ENCODE measurements around the gene OGFOD3.
A peak's percentile ranks its signal among the peaks of the same experiment; 100 is the strongest.
"Not testable (repeated sequence)": the region's sequence is repeated elsewhere in the genome, so short reads cannot be mapped to it uniquely, and the experiment has no call there.

The OGFOD3 gene

DNA sequence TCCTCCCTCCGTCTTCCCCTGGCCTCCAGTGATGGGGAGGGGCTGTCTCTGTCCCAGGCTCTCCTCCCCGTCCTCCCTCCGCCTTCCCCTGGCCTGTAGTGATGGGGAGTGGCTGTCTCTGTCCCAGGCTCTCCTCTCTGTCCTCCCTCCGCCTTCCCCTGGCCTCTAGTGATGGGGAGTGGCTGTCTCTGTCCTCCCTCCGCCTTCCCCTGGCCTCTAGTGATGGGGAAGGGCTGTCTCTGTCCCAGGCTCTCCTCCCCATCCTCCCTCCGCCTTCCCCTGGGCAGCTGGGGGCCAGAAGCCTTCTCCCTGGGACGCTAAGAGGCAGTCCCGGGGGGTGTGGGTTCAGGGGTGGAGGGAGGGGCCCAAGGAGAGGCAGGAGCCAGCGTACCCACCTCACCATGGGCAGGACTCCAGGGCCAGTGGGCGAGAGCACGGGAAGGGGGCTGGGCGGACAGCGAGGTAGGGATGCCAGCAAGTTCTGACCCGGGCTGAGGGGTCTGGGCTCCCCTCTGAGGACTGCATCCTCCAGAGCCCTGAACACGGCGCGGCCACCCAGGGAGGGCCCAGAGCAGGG is 32.0 kb downstream of the OGFOD3 start:
- no peak for DNase-seq

DNA sequence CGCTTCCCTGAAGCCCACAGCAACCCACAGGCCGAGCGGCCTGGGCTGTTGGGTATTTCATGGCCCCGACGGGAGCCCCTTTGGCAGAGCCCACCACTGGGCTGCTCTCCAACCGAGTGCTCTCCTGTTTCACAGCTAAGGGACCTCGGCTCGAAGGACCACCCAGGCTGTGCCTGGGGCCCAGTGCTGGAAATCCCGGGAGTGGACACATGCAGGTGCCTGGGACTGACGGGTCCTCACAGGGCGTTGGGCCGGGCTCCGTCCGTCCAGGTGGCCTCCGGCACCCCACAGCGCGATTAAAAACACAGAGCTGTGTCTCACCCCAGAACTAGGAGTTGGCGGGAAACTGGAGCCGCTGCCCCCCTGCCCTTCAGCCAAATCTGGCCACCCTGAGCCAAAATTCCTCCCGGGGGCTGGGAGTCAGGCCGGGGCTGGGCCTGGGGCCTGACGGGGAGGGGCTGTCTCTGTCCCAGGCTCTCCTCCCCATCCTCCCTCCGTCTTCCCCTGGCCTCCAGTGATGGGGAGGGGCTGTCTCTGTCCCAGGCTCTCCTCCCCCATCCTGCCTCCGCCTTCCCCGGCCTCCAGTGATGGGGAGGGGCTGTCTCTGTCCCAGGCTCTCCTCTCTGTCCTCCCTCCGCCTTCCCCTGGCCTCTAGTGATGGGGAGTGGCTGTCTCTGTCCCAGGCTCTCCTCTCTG is 32.7 kb downstream of the OGFOD3 start:
- DNase-seq: no peak

GRCh38 chr17:82384730-82385481 is 33.5 kb downstream of the OGFOD3 start:
- DNase-seq: peak; percentile 51

GRCh38 chr17:82384051-82384729 is 34.2 kb downstream of the OGFOD3 start:
- no peak for DNase-seq

DNA sequence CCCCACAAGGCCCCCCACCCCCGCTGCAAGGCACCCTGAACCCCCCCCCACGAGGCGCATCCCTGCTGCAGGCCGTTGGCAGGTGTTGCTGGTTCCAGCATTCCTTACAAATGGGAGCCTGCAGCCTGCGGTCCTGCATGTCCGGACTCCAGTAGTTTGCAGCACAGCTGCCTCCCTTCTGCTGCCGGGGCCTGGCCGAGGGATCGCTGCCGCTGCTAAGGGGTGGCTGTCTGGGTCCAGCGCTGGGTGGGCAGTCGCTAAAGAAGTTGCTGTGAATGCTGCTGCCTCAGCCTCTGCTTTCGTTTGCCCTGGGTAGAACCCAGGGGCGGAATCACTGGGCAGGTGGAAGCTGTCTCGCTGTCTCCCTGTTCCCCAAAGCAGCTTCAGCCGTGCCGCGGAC is 35.0 kb downstream of the OGFOD3 start:
- DNase-seq: no peak

DNA sequence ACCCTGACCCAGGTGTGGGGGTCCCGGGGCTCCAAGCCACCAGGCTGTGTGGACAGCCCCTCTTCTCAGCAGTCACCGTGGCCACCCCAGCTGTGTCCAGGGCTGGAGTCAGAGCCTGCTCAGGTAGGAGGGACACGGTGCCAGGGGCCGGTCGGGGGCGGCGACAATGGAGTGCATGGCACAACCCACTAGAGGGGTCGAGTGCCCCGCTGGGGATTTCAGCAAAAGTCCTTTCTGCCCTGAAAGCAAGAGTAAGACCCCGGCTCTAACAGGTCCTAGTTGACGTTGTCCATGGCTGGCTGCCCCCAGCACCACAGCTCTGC is 35.5 kb downstream of the OGFOD3 start:
- DNase-seq: no peak

DNA sequence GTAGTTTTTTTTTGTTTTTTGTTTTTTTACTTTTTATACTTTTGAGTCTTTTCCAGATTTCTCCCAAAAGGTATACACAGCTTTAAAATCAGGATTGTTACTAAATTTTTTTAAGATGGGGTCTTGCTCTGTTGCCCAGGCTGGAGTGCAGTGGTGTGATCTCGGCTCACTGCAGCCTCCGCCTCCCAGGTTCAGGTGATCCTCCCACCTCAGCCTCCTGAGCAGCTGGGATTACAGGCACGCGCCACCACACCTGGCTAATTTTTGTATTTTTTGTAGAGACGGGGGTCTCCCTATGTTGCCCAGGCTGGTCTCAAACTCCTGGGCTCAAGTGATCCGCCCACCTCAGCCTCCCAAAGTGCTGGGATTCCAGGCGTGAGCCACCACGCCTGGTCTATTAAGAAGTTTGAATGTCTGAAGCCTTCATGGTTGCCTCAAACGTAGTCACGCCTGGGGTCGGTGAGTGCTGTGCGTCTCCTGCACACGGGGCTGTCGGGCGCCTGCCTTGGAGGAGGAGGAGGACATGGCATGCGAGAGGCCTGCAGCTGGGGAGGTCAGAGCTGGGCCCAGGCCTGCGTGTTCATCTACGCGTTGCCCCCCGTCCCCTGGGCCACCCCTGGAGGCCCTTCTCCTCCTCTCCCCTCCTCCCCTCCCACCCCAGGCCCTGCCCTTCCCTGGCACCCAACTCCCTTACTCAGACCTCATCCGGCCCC is 36.0 kb downstream of the OGFOD3 start:
- DNase-seq: not testable (repeated sequence)

DNA sequence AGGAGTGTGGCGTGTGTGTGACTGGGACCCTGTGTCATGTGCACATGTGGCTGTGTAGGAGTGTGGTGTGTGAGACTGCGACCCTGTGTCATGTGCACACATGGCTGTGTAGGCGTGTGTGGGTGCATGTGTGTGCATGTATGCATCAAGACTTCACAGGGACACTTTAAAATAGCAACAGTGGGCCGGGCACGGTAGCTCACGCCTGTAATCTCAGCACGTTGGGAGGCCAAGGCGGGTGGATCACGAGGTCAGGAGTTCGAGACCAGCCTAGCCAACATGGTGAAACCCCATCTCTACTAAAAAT is 36.7 kb downstream of the OGFOD3 start:
- not testable (repeated sequence) for DNase-seq

DNA sequence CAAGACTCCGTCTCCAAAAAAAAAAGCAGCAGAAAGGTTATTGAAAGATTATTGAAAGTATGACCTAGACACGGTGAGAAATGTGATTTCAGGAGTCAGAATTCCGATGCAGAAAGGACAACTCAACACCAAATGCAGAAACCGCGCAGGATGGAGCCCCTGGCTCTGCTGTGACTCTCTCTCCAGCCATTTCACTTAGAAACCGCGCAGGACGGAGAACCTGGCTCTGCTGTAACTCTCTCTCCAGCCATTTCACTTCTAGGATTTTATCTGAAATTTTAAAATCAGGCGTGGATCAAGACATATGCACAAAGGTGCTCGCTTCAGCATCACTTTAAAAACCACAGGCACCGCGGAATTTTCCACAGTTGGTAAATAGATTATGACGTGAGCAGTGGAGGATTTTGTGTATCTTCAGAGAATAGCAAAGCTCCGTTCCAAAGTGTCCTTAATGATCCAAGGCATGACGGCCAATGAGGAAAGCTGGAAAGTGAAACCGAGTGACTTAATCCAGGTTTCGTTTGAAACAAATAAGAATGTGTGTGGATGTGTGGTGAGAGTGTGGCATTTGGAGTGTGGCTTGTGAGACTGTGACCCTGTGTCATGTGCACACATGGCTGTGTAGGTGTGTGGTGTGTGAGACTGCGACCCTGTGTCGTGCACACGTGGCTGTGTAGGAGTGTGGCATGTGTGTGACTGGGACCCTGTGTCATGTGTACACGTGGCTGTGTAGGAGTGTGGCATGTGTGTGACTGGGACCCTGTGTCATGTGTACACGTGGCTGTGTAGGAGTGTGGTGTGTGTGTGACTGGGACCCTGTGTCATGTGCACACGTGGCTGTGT is 37.3 kb downstream of the OGFOD3 start:
- no peak for DNase-seq

DNA sequence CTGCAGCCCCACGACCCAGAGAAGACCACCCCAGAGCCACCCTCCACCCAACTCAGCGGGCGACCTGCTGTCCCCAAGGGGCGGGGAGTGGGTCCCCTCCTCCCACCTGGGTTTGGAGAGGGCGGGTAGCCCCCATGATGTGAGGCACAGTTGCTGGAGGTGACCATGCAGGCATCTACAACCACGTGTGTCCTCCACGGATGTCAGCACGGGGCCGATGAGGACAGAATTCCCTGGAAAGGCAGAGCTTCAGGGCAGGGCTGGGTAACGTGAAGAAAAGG is 39.7 kb downstream of the OGFOD3 start:
- DNase-seq: no peak

- DNase-seq: no peak
Measured at GRCh38 chr17:82377924-82378740, 40.3 kb downstream of the OGFOD3 start.

- not testable (repeated sequence) for DNase-seq
Measured at GRCh38 chr17:82377294-82377693, 41.1 kb downstream of the OGFOD3 start.

DNA sequence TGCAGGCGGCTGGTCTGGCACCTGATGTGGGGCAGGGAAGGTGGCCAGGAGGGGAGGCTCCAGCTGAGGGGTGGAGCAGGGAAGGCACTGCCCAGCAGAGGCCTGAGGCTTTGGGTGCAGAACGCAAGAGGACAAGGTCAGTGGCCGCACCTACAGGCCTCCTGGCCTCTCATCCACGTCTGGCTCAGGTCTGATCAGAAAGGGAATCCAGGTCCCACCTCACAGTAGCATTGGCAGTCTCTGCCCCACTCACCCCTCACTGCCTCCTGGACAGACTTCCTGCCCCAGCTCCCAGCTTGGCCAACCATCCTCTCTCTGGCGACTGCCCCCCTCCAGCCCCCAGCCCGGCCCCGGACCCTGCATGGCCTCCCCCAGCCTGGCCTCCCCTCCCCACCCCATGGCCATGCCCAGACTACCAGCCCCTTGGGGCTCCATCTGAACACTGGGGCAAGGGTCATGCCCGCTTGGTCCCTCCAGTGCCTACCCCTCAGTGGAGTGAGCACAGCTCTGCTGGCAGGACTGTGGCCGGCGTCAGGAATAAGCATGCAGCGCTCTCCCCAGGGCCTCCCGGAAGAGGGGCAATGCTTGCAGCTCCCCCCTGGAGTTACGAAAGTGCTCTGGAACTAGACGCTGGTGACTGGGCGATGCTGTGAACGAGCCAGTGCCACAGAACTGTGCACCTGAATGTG is 42.2 kb downstream of the OGFOD3 start:
- no peak for DNase-seq

DNA sequence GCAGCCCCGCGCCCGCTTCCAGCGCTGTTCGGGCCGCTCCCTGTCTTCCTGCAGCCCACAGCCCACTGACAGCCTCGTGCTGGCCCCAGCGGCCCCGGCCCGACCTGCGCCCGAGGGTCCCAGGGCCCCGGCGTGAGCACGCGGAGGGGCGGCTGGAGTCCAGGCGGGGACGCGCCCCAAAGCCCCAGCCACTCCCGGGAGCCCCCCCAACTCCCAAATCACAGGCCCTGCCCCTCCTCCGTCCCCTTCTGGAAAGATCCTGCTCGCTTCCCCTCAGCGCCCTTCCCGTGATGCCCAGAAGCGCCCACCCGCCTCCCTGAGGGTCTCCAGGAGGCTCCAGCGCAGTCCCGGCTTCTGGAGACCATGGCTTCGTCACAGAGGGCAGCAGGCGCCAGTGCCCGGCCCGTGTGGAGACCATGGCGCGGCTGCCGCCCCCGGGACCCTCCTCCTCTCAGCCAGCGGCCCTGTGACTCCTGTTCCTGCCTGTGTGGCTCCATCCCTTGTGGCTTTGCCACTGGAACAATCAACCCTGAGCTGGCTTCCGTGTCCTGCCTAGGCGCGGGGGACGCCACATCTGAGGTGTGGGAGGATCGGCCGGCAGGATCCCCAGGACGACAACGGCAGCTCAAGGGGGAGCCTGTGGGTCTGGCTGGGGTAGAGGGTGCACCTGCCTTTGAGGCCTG is 42.9 kb downstream of the OGFOD3 start:
- DNase-seq: no peak

DNA sequence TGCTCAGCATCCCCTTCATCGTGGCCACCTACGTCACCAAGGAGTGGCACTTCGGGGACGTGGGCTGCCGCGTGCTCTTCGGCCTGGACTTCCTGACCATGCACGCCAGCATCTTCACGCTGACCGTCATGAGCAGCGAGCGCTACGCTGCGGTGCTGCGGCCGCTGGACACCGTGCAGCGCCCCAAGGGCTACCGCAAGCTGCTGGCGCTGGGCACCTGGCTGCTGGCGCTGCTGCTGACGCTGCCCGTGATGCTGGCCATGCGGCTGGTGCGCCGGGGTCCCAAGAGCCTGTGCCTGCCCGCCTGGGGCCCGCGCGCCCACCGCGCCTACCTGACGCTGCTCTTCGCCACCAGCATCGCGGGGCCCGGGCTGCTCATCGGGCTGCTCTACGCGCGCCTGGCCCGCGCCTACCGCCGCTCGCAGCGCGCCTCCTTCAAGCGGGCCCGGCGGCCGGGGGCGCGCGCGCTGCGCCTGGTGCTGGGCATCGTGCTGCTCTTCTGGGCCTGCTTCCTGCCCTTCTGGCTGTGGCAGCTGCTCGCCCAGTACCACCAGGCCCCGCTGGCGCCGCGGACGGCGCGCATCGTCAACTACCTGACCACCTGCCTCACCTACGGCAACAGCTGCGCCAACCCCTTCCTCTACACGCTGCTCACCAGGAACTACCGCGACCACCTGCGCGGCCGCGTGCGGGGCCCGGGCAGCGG is 43.6 kb downstream of the OGFOD3 start:
- DNase-seq: no peak

DNA sequence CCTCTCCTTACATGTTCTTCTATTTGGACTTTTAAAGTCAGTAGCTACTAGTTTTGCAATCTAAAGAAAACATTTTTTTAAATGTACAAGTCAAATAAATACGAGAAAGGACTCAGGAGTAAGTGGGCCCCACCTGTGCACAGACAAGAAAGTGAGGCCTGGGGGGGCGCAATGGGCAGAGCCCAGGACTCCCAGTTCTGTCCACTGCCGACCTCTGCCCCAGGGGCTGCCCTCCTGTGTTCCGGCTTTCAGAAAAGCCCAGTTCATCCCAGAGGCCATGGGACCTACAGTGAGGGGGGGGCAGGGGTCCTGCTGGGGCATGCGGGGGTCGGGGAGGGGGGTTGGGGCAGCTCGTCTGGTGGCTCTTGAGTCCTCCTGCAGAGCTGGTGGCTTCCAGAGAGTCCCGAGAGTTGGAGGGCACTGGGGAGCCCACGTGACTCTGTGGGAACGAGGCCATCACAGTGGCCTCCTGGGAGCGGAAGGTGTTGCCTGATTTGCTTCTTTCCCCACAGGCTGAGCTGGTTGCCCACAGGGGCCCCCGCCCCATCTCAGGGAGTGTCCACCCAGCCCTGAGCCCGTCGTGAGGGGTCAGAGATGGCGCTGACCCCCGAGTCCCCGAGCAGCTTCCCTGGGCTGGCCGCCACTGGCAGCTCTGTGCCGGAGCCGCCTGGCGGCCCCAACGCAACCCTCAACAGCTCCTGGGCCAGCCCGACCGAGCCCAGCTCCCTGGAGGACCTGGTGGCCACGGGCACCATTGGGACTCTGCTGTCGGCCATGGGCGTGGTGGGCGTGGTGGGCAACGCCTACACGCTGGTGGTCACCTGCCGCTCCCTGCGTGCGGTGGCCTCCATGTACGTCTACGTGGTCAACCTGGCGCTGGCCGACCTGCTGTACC is 44.4 kb downstream of the OGFOD3 start:
- no peak for DNase-seq

- DNase-seq: not testable (repeated sequence)
Measured at GRCh38 chr17:82373072-82373452, 45.3 kb downstream of the OGFOD3 start.

- DNase-seq: no peak
Measured at GRCh38 chr17:82372249-82373071, 45.9 kb downstream of the OGFOD3 start.

Measured in NCI-H226 (cell line).